A673 (cell line): ENCODE results near the gene LGALS16. TPM values are rescaled to one million over a fixed set of nuclear protein-coding genes. Genes with fewer than 3 reads are reported as not detected.
"Not testable (repeated sequence)": the region's sequence is repeated elsewhere in the genome, so short reads cannot be mapped to it uniquely, and the experiment has no call there.

ENCODE experiments used
- BruUV-seq: library from RNA; stranded (reverse); fragments of 400-500 nt; replicated peaks from 2 replicates; lab custom pipeline; 2021; lab: Mats Ljungman, UMichigan
- CTCF ChIA-PET: fragments of 300-600 bp; sonication (Branson Sonifier 250); formaldehyde crosslinking; loops from one replicate; lab custom pipeline; 2022; ENCODE audit warnings: antibody characterized with exemption; lab: Charles Lee
- POLR2A ChIA-PET: fragments of 300-600 bp; sonication (Branson Sonifier 250); formaldehyde crosslinking; loops from one replicate; lab custom pipeline; 2022; ENCODE audit warnings: antibody characterized with exemption; ENCODE audit not compliant: low non-redundant PET; lab: Charles Lee
- DNase-seq: peaks from one replicate; pipeline ENCODE4 v3.0.0-alpha.2; 2015; ENCODE audit warnings: low spot score
- H3K27ac ChIP-seq: fragments of 200-600 bp; sonication (generic); 2 replicates; pipeline ENCODE4 v1.5.1; 2016; ENCODE audit warnings: mixed run types, low read depth, mild to moderate bottlenecking, mixed read lengths, antibody characterized with exemption, low read length; ENCODE audit not compliant: poor library complexity, severe bottlenecking
- H3K27me3 ChIP-seq: fragments of 200-600 bp; sonication (generic); replicated peaks from 2 replicates; pipeline ENCODE4 v1.6.1; 2017; ENCODE audit warnings: mixed run types, low read depth, mild to moderate bottlenecking, mixed read lengths, antibody characterized with exemption, low read length; ENCODE audit not compliant: insufficient read depth, poor library complexity
- H3K36me3 ChIP-seq: fragments of 200-600 bp; sonication (generic); 2 replicates; pipeline ENCODE4 v1.6.1; 2016; ENCODE audit warnings: mixed run types, mild to moderate bottlenecking, mixed read lengths, antibody characterized with exemption, low read length; ENCODE audit not compliant: insufficient read depth, poor library complexity, severe bottlenecking
- H3K4me1 ChIP-seq: fragments of 200-600 bp; sonication (generic); 2 replicates; pipeline ENCODE4 v1.6.1; 2017; ENCODE audit warnings: mixed run types, mild to moderate bottlenecking, mixed read lengths, antibody characterized with exemption, low read length; ENCODE audit not compliant: insufficient read depth, poor library complexity, severe bottlenecking
- H3K4me3 ChIP-seq: fragments of 200-600 bp; sonication (generic); 2 replicates; pipeline ENCODE4 v1.5.1; 2016; ENCODE audit warnings: low read depth, mixed run types, mild to moderate bottlenecking, mixed read lengths, low read length; ENCODE audit not compliant: poor library complexity, severe bottlenecking
- H3K9me3 ChIP-seq: fragments of 200-600 bp; sonication (generic); 2 replicates; pipeline ENCODE4 v1.6.1; 2016; ENCODE audit warnings: mixed run types, low read depth, mild to moderate bottlenecking, mixed read lengths, antibody characterized with exemption, low read length; ENCODE audit not compliant: poor library complexity, severe bottlenecking
- EZH2 ChIP-seq: fragments of 200-600 bp; sonication (generic); IDR thresholded peaks from 2 replicates; pipeline ENCODE4 v1.6.1; 2017; ENCODE audit warnings: borderline replicate concordance, low read depth, mild to moderate bottlenecking, mixed read lengths, antibody characterized with exemption, low read length; ENCODE audit not compliant: poor library complexity, severe bottlenecking
- intact Hi-C: fragments of 100-400 bp; cut with micrococcal nuclease; formaldehyde crosslinking; loops from one replicate; pipeline ENCODE4 v1.10.0; 2022; ENCODE audit not compliant: unreplicated experiment
- total RNA-seq: library from RNA; stranded (reverse); gene quantifications from 2 replicates; pipeline ENCODE4 v1.2.3, GENCODE V29; 2021
- TF ChIP-seq, protein P1 (sequence below): fragments of 300-800, 200-600 bp; sonication (generic); conservative IDR thresholded peaks from 2 replicates; pipeline ENCODE4 v1.5.1; 2017; ENCODE audit warnings: low read depth, mild to moderate bottlenecking, antibody characterized with exemption, low read length, moderate library complexity, mixed read lengths

LGALS16 gene
- total RNA-seq, 1 experiment from 2014 or later = not detected

GRCh38 chr19:39684267-39684666 lies 28.6 kb downstream of the LGALS16 start:
- Histone ChIP-seq H3K4me3 (no peak overlapping the region), H3K9me3 (no peaks in the 10 kb centered on the region), H3K4me1 (no peaks in the 10 kb centered on the region), H3K36me3 (no peaks in the 10 kb centered on the region), H3K27ac (no peak overlapping the region), H3K27me3 (peaks cover 38% of the 10 kb centered on the region)
- DNase-seq = peak; percentile 7
- intact Hi-C loops = no loop called here
- no TSS peak for BruUV-seq
- no peak for TF ChIP-seq EZH2
- TF ChIP-seq, protein P1, sequence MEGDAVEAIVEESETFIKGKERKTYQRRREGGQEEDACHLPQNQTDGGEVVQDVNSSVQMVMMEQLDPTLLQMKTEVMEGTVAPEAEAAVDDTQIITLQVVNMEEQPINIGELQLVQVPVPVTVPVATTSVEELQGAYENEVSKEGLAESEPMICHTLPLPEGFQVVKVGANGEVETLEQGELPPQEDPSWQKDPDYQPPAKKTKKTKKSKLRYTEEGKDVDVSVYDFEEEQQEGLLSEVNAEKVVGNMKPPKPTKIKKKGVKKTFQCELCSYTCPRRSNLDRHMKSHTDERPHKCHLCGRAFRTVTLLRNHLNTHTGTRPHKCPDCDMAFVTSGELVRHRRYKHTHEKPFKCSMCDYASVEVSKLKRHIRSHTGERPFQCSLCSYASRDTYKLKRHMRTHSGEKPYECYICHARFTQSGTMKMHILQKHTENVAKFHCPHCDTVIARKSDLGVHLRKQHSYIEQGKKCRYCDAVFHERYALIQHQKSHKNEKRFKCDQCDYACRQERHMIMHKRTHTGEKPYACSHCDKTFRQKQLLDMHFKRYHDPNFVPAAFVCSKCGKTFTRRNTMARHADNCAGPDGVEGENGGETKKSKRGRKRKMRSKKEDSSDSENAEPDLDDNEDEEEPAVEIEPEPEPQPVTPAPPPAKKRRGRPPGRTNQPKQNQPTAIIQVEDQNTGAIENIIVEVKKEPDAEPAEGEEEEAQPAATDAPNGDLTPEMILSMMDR = no peak
- POLR2A ChIA-PET = no interaction called here
- CTCF ChIA-PET = no interaction called here

GRCh38 chr19:39686739-39687138 lies 31.0 kb downstream of the LGALS16 start:
- H3K27ac ChIP-seq = no peak overlapping the region
- intact Hi-C loops = no loop called here
- no peak for TF ChIP-seq EZH2
- TF ChIP-seq, protein P1 = no peak
- POLR2A ChIA-PET = no interaction called here
- H3K27me3 ChIP-seq = peaks cover 62% of the 10 kb centered on the region
- no peaks in the 10 kb centered on the region for H3K9me3 ChIP-seq
- no peak for DNase-seq
- H3K36me3 ChIP-seq = no peaks in the 10 kb centered on the region
- CTCF ChIA-PET = no interaction called here
- BruUV-seq = no TSS peak
- no peak overlapping the region for H3K4me3 ChIP-seq
- no peaks in the 10 kb centered on the region for H3K4me1 ChIP-seq

DNA sequence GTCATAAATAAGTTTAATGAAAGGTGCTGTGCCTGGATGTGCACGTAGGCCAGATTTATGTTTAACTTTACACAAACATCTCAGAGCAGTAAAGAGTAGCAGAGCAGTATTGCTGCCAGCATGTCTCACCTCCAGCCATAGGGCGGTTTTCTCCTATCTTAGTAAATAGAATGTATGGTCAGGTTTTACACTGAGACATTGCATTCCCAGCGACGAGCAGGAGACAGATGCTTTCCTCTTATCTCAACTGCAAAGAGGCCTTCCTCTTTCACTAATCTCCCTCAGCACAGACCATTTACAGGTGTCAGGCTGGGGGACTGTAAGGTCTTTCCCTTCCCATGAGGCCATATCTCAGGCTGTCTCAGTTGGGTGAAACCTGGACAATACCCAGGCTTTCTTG lies 32.9 kb downstream of the LGALS16 start:
- peaks cover 74% of the 10 kb centered on the region for H3K27me3 ChIP-seq
- H3K9me3 ChIP-seq, POLR2A ChIA-PET, CTCF ChIA-PET, DNase-seq, BruUV-seq, H3K4me1 ChIP-seq, H3K36me3 ChIP-seq, H3K4me3 ChIP-seq, H3K27ac ChIP-seq, intact Hi-C loops: not testable (repeated sequence)

GRCh38 chr19:39692166-39692565 lies 36.5 kb downstream of the LGALS16 start:
- H3K4me1 ChIP-seq = no peaks in the 10 kb centered on the region
- peaks cover 67% of the 10 kb centered on the region for H3K27me3 ChIP-seq
- no peak for TF ChIP-seq EZH2
- TF ChIP-seq, protein P1 = no peak
- ChIA-PET POLR2A (no interaction called here), CTCF (no interaction called here)
- DNase-seq = no peak
- no peaks in the 10 kb centered on the region for H3K9me3 ChIP-seq
- intact Hi-C loops = no loop called here
- no peak overlapping the region for H3K4me3 ChIP-seq
- H3K36me3 ChIP-seq = no peaks in the 10 kb centered on the region
- no TSS peak for BruUV-seq
- H3K27ac ChIP-seq = no peak overlapping the region
